Cortex of kidney (tissue), 1 donor: Measurements from ENCODE around the gene LRRFIP1.

ENCODE experiments used
- DNase-seq: peaks from one replicate; lab custom pipeline; 2025; lab: John Stamatoyannopoulos, UW

LRRFIP1 gene

DNA sequence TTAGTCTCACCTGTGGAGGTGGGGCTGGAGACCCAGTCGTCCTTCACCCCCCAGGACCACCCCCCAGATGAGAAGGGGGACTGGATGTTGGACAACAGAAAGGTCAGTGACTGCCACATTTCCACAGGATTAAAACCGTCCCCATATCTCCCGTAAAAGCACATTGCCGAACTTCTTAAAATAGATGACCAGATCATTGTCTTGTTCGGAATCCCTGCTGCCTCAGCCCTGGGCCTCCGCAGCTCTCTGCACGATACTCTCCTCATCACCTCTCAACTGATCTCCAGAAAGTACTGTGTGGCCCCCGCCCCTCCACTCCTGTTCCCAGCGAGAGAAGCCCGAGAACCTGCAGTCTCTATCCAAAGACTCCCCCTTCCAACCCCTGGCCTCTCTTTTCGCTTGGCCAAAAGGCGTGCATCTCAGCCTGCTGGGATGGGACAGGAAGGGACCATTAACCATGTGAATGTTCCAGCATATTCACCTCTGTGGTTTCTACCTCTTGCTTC lies 13.2 kb downstream of the LRRFIP1 start:
- DNase-seq, result no peak

DNA sequence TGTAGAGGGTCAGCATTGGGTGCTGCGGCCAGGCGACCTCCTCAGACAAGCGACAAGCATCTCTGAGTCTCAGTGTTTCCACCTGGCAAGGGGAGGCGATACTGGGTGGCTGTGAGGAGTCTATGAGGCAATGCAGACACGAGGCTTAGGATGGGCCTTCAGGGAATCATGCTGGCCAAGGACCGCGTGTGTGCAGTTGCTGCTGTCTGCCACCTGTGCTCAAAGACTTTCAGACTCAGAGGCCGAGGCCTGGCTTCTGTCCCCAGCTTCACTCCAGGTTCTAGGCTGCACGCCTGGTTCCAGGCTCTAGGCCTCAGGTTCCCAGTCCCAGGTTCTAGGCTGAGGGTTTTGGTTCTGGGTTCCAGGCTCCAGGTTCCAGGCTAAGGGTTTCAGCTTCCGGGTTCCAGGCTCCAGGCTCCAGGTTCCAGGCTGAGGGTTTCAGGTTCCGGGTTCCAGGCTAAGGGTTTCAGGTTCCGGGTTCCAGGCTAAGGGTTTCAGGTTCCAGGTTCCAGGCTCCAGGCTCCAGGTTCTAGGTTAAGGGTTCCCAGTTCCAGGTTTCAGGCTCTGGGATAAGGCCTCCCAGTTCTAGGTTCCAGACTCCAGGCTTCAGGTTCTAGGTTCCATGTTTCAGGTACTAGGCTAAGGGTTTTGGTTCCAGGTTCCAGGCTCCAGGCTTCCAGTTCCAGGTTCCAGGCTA lies 14.8 kb downstream of the LRRFIP1 start:
- no peak for DNase-seq

DNA sequence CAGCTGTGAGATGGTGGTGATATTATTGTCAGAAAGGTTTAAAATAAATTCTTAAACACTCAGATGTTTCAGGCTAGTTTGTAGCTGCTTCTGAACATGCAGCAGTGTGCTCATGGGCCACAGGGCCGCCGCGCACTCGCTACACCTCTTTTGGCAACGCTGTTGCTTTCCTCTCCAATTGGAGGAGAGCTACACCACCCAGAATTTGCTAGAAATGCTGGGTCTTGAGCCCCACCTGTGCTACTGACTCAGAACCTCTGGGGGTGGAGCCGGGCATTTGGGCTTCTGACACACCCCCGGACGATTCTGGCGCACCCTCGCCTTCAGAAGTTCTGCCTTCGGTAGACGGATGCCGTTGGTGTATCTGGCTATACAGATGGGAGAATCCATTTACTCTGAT lies 15.7 kb downstream of the LRRFIP1 start:
- DNase-seq, result no peak

DNA sequence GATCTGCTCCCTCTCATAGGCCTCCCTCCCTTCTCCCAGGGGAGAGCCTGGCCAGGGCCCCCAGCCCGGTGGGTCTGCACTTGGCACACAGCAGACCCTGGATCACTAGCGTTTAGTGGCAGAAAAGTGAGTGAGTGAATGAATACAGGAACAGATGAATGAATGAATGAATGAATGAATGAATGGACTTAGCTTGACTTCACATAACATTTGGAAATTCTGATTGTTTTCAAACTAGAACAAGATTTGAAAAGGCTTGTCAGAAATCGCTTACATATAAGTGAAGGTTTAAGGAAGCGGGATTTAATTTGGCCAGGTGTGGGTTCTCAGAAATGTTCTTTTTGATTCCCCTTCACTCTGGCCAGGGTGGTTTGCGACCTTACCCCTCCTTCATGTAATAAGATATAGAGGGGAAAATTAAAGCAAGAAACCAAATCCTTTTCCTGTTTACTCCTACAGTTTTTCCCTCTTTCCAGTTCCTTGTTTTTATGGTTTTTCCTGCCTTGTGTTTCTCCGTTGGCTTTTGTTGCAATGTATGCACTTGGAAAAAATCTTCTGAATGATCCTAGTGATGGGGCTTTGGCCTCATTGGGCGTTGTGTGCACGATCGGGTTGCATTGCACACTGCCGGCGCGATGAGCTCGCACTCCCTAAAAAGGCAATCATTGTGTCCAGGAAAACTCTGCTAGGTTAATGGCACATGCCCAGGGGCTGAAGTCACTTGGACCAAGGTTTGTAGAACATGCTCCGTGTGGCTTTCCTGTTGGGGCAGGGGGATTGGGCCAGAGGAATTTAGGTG lies 16.4 kb downstream of the LRRFIP1 start:
- no peak for DNase-seq

DNA sequence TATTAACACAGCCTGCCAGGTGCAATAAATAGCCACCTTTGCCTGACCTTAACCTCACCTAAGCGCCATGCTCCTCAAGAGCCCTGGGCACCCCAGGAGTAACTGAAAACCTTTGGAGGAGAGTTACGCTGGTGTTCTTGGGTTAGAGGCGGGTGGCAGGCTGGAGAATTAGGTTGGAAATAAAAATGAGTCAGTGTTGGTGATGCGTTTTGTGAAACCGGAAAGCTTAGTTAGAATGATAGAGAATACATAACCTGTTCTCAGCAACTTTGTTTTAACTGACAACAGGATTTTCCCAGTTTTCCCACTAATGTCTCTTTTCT lies 17.0 kb downstream of the LRRFIP1 start:
- DNase-seq, result no peak

DNA sequence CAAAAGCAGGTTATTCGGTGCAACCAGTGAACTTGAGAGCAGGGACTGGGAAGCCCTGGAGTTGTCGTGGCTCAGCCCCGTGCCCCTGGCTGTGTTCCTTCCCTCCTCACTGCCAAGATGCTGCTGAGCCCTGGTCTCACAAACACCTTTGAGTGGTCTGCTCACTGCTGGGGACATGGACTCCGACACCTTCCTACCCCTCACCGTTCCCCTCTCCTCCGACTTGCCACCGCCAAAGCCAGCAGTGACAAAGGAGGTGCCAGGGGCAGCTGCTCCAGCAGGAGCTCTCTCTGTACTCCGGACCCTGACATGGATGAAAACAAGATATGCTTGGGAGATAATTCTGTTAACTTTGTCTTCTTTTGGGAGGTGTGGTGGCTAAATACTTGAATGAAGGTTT lies 17.9 kb downstream of the LRRFIP1 start:
- DNase-seq, result no peak

DNA sequence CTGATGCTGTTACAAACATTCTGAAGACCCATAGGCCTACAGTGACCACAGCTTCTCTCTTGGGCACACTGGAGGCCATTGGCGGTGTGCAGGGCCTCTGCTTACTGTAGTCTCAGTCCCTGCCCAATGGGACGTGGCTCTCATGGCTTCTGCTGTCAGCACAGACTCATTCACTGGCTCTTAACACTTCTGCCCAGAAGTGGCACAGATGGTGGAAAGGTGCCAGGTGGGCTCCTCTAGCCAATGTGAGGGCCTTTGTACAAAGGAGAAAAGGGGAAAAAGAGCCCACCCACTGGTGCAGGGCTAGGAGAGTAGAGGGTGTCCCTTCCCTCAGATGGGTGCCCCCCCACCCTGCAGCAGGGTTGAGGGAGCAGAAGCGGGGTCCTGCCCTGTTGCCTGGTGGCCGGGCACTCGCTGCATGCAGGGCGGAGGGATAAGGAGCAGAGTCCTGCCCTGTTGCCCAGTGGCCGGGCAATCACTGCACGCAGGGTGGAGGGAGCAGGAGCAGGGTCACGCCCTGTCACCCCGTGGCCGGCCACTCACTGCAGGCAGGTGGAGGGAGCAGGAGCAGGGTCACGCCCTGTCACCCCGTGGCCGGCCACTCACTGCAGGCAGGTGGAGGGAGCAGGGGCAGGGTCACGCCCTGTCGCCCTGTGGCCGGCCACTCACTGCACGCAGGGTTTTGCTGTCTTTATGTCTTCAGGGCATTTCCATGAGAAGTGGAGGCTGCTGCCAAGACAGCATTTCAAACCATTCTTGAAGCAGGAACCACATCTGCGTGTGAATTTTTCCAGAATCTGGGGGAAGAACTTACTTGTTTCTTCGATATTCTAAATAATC lies 20.0 kb downstream of the LRRFIP1 start:
- DNase-seq, result no peak

DNA sequence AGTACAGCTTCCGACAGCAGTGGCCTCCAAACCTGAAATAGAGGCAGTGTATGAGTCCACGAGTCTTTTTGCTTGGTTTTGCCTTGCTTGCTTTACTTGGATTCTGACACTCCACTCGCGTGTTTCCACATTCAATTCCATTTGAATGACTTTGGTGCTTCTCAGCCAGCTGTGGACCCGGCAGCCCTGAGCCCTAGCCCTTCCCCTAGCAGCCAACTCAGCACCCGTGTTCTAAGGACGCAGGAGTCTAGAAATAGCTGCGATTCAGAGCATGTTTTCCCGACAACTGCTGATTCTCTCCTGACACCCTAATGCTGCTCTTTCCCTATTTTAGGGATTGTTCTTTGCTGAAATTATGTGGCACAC lies 20.6 kb downstream of the LRRFIP1 start:
- no peak for DNase-seq

DNA sequence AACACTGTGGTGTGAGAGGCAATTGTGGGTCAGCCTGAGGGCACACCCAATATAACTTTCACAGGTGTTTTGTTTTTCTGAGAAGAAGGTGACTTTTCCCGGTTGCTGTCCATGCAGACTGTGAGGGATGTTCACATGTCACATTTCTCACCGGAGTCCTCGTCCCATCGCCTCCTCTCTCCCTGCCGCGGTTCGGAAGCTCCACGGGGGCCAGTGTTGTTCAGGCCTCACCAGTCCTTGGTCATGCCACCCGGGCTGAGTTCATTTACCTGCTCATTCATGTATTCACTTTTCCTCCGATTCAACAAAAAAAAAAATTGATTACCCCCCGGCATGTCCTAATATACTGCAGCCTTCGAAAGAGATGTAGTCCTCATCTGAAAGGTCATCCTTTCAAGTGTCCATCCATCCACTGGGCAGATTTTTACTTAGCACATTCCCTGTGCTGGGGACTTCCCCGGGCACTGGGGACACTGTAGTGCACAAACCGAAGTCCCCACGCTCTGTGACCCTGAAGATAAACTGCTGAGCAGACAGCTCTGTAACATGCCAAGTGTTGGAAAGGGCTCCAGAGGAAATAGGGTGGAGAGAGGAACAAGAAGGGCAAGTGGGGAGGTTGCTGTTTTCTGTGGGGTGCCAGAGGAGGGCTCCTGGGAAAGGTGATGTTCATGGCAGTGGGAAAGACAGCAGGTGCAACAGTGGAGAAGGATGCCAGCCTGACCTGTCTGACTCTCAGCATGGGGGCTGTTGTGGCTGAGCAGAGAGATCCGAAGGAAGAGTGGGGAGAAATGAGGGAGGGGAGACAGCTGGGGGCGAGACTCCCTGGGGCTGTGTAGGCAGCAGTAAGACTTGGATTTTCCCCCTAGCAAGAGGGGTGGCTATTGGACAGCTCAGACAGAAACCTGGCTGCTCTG lies 22.4 kb downstream of the LRRFIP1 start:
- no peak for DNase-seq

DNA sequence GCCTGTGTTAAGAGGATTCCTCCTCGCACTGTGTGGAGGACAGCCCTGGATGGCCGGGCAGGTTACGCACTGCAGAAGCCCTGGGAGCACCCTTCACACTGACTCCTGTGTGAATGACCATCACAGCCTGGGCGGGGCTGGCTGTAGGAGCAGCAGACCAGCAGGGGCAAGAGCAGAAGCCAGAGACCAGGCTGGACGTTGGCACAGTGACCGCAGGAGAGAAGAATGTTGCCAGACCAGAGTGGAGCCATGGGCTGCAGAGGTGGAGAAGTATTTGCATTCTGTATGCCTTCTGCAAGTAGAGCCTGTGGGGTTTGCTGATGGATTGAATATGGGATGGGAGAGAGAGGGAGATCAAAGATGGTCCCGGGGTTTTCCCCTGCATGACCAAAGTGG lies 23.1 kb downstream of the LRRFIP1 start:
- DNase-seq, result no peak

DNA sequence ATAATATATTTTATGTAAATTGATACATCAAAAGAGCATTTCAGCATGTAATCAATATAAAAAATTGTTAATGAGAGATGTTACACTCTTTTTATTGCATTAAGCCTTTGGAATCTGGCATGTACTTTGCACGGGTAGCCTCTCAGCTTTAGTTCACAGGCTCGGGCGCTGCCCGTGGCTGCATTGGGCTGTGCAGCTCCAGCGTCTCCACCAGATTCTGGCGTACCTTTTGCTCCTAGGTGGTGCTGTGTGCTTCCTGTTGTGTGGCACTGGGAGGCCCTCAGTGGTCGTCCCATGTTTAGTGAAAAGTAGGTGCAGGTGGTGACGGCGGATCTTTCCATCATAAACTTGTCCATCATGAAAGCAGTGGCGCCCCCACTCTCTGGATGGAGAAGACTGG lies 24.4 kb downstream of the LRRFIP1 start:
- DNase-seq, result no peak

DNA sequence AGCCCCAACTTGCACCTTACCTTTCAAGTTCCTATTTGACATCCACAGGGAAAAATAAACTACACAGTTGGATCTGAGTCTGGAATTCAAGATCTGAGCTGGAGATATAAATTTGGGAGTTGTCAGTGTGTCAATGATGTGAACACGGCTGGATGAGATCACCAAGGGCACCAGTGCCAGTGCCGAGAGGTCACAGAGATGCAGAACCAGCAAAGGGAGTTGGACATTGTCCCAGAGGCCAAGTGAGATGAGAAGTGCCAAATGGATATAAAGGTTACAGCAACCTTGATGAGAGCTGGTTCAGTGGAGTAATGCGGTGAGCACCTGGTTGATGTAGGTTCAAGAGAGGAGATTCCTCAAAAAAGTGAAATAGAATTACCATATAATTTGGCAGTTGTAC lies 24.8 kb downstream of the LRRFIP1 start:
- DNase-seq, result no peak

DNA sequence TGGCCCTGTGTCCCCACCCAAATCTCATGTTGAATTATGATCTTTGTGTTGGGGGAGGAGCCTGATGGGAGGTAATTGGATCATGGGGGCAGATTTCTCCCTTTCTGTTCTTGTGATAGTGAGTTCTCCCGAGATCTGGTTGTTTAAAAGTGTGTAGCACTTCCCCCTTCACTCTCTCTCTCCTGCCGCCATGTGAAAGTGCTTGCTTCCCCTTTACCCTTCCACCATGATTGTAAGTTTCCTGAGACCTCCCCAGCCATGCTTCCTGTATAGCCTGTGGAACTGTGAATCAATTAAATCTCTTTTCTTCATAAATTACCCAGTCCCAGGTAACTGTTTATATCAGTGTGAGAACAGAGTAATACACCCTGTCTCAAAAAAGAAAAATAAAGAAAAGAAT lies 25.5 kb downstream of the LRRFIP1 start:
- no peak for DNase-seq

DNA sequence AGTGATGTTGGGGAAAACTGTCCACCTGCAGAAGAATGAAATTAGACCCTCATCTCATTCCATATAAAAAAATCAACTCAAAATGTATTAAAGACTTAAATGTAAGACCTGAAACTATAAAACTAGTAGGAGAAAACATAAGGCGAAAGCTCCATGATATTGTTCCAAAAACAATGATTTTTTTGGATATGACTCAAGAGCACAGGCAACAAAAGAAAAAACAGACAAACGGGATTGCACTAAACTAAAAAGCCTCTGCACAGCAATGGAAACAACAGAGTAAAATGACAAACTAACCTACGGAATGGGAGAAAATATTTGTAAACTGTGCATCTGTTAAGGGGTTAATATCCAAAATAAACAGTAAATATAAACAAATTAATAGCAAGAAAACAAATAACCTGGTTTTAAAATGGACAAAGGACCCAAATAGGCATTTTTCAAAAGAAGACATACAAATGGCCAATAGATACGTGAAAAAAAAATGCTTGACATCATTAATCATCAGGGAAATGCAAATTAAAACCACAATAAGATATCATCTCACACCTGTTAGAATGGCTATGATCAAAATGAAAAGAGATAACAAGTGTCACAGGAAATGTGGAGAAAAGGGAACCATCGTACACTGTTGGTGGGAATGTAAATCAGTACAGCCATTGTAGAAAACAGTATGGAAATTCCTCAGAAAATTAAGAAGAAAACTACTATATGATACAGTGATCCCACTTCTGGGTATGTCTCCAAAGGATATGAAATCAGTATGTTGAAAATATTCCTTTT lies 26.6 kb downstream of the LRRFIP1 start:
- no peak for DNase-seq

DNA sequence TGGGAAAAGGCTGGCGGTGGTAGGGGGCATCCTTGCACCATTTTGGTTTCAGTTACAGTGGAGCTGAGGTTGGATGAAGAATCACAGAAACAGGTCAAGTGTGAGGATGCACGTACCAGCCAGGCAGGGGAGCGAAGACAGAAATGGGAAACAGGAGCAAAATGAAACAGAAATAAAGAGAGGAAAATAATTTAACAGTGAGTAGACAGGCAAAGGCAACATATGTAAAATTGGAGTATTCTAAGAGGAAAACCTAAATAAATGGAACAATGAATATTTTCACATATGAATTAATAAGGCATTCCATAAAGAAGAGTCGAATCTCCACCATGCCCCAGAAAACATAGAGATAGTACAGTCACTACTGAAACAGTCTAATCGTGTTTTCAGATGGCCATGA lies 29.7 kb downstream of the LRRFIP1 start:
- no peak for DNase-seq

DNA sequence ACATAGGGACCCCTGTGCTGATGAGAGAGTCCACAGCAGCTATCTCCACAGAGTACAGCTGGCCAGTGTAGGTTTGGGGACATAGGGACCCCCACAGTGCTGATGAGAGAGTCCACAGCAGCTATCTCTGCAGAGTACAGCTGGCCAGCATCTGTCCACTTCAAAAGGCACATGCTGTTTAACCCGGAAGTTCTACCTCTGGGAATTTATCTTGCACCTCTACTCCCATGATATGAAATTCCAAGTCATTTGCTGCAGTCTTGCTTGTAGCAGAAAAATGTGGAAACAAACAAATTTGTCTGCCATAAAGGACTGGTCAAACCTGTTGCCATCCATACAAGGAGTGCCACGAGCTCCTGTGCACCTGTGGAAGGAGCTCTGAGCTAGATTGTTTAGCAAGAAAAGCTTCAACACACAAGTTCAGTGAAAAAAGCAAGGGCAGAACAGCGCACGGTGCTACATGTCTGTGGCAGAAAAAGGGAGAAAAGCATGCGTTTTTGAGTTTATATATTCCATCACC lies 33.1 kb downstream of the LRRFIP1 start:
- no peak for DNase-seq

DNA sequence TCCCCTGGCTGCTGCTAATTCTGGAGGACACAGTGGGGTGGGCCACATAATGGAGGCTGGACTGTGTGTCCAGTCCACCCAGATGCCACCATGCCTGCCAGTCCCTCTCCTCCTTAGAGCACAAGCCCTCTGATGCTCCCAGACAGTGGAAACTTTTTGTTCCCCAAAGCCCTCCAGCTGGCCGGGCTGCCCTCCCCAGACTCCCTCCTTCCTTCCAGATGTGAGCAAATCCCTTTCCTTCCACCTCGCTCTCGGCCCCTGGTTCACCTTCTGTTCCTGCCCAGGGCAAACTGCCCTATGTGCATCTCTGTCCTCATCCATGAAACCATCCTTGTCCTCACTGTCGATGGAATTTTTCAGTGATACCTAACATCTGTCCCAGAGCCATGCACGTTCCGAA lies 33.9 kb downstream of the LRRFIP1 start:
- DNase-seq, result no peak

DNA sequence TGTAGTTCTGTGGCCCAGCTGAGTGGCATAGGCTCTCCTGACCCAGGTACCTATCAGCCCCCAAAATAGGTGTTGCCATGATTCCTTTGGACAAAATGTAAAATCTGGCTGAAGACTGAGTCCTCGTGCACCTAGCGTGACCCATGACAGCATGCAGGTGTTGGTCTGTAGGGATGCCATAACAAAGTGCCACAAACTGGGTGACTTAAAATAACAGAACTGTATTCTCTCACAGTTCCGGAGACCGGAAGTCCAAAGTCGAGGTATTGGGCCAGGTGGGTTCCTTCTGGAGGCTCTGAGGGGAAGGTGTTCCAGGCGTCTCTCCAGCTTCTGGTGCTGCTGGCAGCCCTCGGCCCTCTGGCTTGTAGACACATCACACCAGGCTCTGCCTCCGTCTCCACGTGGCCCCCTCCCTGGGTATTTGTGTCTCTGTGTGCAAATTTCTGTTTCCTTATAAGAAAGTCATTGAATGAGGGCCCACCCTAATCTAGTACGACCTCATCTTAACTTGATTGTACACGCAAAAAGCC lies 34.5 kb downstream of the LRRFIP1 start:
- DNase-seq, result no peak

DNA sequence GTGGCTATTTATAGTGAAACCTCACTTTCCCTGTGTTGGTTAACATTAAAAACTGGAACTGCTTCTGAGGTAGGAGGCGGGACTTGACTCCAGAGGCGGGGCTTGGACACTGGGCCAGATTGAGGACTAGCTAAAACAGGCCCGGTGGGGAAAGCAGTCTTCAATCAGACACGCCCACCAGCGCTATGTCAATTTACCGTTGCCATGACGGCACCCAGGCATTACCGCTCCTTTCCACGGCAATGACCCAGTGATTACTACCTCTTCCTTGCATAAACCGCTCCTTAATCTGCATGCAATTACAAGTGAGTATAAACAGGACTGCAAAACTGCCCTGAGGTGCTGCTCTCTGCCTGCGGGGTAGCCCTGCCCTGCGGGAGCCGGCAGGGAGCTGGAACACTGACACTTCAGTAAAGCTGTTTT lies 35.3 kb downstream of the LRRFIP1 start:
- DNase-seq, result no peak

DNA sequence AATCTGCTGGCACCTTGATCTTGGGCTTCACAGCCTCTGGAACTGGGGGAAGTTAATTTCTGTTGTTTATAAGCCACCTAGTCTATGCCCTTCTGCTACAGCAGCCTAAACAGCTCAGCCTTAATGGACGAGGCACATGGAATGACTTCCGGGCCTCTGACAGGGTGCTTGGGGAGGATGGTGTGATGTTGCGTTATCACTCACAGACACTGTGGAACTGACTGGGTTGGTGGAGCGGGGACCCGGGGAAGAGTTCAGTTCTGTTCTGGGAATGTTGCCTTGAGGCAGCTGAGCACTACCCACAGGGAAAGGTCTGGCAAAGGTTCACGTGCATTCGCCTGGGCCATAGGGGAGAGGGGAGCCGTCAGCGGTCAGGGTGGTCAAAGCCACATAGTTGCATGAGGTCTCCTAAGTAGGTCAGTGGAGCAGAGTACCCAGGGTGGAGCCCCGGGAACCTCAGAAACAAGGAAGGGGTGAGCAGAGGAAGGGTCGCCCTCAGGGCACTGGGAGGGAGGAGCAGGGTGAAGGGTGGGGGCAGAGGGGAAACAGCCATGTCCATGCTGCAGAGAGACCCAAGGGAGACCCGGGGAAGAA lies 36.2 kb downstream of the LRRFIP1 start:
- no peak for DNase-seq
